Heart right ventricle (tissue), 16 donors: ENCODE data around the gene MICAL3. TPM values are rescaled to one million over a fixed set of nuclear protein-coding genes. Genes with fewer than 3 reads are reported as not detected.

Source experiments
- ATAC-seq, 8 donors: fragments of 200-7000 bp; cut with Tn5 transposase; one replicate each; pipeline ENCODE4 v1.9.1; 2020; ENCODE audit warnings: mild to moderate bottlenecking in 8 of 8, moderate library complexity in 8 of 8, moderate number of reproducible peaks in 1 of 8
- DNase-seq, 2 donors: peaks; one replicate each; pipeline ENCODE4 v3.0.0-alpha.2; 2020
- H3K27ac ChIP-seq, 10 donors: fragments of 200-600 bp; sonication (generic) in 2 of 10; one replicate each; pipeline versions ENCODE4 v1.5.0 to v1.8.0; 2020 to 2022; ENCODE audit warnings: mild to moderate bottlenecking in 3 of 10
- H3K27me3 ChIP-seq, 7 donors: fragments of 200-600 bp; one replicate each; pipeline ENCODE4 v1.8.0; 2021 to 2022; ENCODE audit warnings: mild to moderate bottlenecking in 2 of 7
- H3K36me3 ChIP-seq, 9 donors: fragments of 200-600 bp; sonication (generic) in 1 of 9; one replicate each; pipeline versions ENCODE4 v1.5.0 to v1.8.0; 2020 to 2022; ENCODE audit warnings: mild to moderate bottlenecking in 2 of 9
- H3K4me1 ChIP-seq, 9 donors: fragments of 200-600 bp; sonication (generic) in 1 of 9; one replicate each; pipeline versions ENCODE4 v1.5.0 to v1.8.0; 2020 to 2022; ENCODE audit warnings: mild to moderate bottlenecking in 4 of 9
- H3K4me3 ChIP-seq, 10 donors: fragments of 200-600 bp; sonication (generic) in 2 of 10; one replicate each; pipeline versions ENCODE4 v1.5.0 to v1.8.0; 2020 to 2022; ENCODE audit warnings: mild to moderate bottlenecking in 7 of 10, moderate library complexity in 2 of 10
- H3K9me3 ChIP-seq, 11 donors: fragments of 200-600 bp in 10 of 11; sonication (generic) in 2 of 11; one replicate each; pipeline versions ENCODE4 v1.5.0 to v1.8.0; 2013 to 2022; ENCODE audit warnings: mild to moderate bottlenecking in 2 of 11, control low read depth in 1 of 11, moderate library complexity in 1 of 11
- CTCF ChIP-seq, 9 donors: fragments of 200-600 bp; sonication (generic) in 2 of 9; IDR thresholded peaks; one replicate each; pipeline versions ENCODE4 v1.5.0 to v1.8.0; 2021 to 2022; ENCODE audit warnings: antibody characterized with exemption in 9 of 9, mild to moderate bottlenecking in 5 of 9, moderate library complexity in 1 of 9
- WGBS, 2 donors: extraction: QIAGEN DNeasy Blood & Tissue Kit; methylation state at CpG; one replicate each; pipeline ENCODE4 v1.1.7; 2013; ENCODE audit warnings: inconsistent platforms in 1 of 2; 5-methylcytosine and 5-hydroxymethylcytosine counted together
- intact Hi-C, 10 donors: fragments of 100-400 bp; cut with DNase I; formaldehyde crosslinking; loops; one replicate each; pipeline versions ENCODE4 v1.11.1 to v1.14.2; 2022
- polyA plus RNA-seq, 2 donors: library from polyadenylated mRNA; stranded (reverse); fragments of 200-250 nt; gene quantifications; one replicate each; pipeline ENCODE4 v1.2.3, GENCODE V29; 2013
- total RNA-seq, 10 donors: library from RNA; stranded (reverse); fragmentation: NEBNext Ultra II Directional in 3 of 10; extraction: Animal tissue kit (Norgen Biotek cat#: 25700) in 3 of 10; gene quantifications; one replicate each; pipeline versions ENCODE4 v1.2.1 to v1.2.4, GENCODE V29; 2021 to 2023
- donor health status: Arrhythmogenic right ventricular cardiomyopathy.
- donor health status: ischemic (EF 13 %, LVEDD 7.1; RV severe dilation, severe dysfunction).
- donor health status: healthy with polysubstance abuse.
- donor health status: DM: no; HTN: yes; CAD: no.
- donor health status: DM: no; HTN: no; CAD: no.
- donor health status: ischemic (EF 25% LVEDD 6.9; RV normal size, moderate dysfunction).
- donor health status: ischemic (EF 25% LVEDD 5.7; RV mildly dilated, moderate dysfunction).
- donor health status: healthy.
- donor health status: DM: yes; HTN: yes; CAD: no.
- donor health status: Ischemic cardiomyopathy.
- donor health status: ischemic (EF 35%, LVEDD 5.7; RV mildly dilated, moderate dysfunction).
- donor health status: nonischemic (EF 11% LVEDD 7.7; RV severe dilation, severe dysfunction).
- donor health status: DM: yes; HTN: yes; CAD: no.
- donor health status: PGD.
- donor health status: ischemic (EF 29% LVEDD 5.4; RV normal size, mild dysfunction).
- donor health status: nonischemic (EF 23%, LVEDD 6.1; RV moderate dilation, normal function).

The MICAL3 gene
- total and polyA plus RNA-seq, 12 donors: 13.2 to 137 (median 109) TPM

DNA sequence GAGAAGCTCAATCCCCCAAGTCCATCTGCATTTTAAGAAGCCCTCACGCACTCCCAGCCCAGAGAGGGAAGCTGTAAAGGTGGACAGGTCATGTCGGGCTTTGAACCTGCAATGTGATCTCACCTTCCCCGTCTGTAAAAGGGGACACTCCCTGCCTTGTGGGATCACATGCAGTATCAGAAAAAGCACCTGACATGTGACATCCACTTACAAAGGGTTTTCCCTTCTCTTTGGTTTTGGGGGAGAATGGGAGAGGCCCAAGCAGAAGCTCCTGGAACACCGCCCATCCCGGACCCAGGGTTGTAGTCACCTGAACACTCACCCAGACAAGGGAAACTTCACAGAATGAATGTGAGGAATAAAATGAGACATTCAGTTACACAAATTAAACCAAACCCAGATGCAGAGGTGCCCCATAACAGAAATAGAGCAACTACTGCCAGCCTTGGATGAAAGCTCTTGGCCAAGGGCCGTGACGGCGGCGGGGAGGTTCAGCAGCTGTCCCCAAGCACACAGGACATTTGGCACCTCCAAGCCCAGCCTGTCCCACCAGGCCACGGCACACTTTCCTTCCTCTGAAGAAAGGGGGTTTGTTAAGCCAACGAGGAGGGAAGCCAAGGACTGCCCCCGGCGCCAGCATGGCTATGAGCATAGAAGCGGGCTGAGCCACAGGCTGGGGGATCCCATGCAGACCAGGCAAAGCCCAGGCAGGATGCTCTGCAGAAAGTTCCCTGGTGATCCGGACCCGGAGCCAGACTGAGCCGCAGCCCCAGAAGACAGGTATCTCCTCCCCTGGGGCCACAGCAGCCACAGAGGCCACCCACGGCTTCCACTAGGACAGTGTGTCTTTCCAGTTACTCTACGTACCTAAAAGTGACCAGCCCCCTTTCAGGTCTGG, 253.9 kb downstream of the MICAL3 start:
- no peak for ATAC-seq
- WGBS, 2 donors: 89% methylated on average over 19 of the region's 19 CpGs
- TF ChIP-seq CTCF (IDR thresholded peaks at IDR 0.05): no peak

GRCh38 chr22:17769716-17770082, 254.7 kb downstream of the MICAL3 start:
- intact Hi-C loops: loop anchor here in 1 of 10 donors (10.0 kb wide), 1 partner anchor 135 kb away; the partner anchor contains the start of gene BCL2L13

More for the DNA sequence above, 253.9 kb downstream of the MICAL3 start:
- H3K4me1 ChIP-seq: peaks cover 3 to 59% (median 19%) of the 10 kb centered on the region in 9 donors
- no peaks in the 10 kb centered on the region for H3K36me3 ChIP-seq
- H3K27me3 ChIP-seq: no peaks in the 10 kb centered on the region
- intact Hi-C loops: loop anchor here in 1 of 10 donors (10.0 kb wide), 1 partner anchor 136 kb away; the partner anchor contains the start of gene BCL2L13
- H3K9me3 ChIP-seq: no peaks in the 10 kb centered on the region
- DNase-seq: no peak
- peak overlapping the region in 2 of 10 donors; percentile 3 to 98 for H3K27ac ChIP-seq
- H3K4me3 ChIP-seq: no peak overlapping the region

GRCh38 chr22:17769013-17769715, 255.2 kb downstream of the MICAL3 start:
- DNase-seq (no peak), ATAC-seq (no peak)
- Histone ChIP-seq H3K4me3 (no peak overlapping the region), H3K9me3 (no peaks in the 10 kb centered on the region), H3K4me1 (peaks cover 3 to 49% (median 12%) of the 10 kb centered on the region in 9 donors), H3K27me3 (no peaks in the 10 kb centered on the region), H3K36me3 (no peaks in the 10 kb centered on the region), H3K27ac (peak overlapping the region in 2 of 10 donors; percentile 35 to 98)
- no peak for TF ChIP-seq CTCF (IDR thresholded peaks at IDR 0.05)
- intact Hi-C loops: no loop called here
- WGBS, 2 donors: 86 to 89% methylated on average over 14 of the region's 14 CpGs

More at GRCh38 chr22:17769716-17770082, 254.7 kb downstream of the MICAL3 start:
- no peak for TF ChIP-seq CTCF (IDR thresholded peaks at IDR 0.05)
- ATAC-seq: no peak
- no peaks in the 10 kb centered on the region for H3K27me3 ChIP-seq
- H3K4me3 ChIP-seq: no peak overlapping the region
- H3K9me3 ChIP-seq: no peaks in the 10 kb centered on the region
- no peaks in the 10 kb centered on the region for H3K36me3 ChIP-seq
- no peak for DNase-seq
- 92% methylated on average over 9 of the region's 9 CpGs for WGBS, 2 donors
- peaks cover 3 to 51% (median 12%) of the 10 kb centered on the region in 9 donors for H3K4me1 ChIP-seq
- H3K27ac ChIP-seq: peak overlapping the region in 2 of 10 donors; percentile 3 to 98
